B cell (primary cell): ENCODE data around the gene KLHL30. TPM values are rescaled to one million over a fixed set of nuclear protein-coding genes. Genes with fewer than 3 reads are reported as not detected.

Source experiments
- ATAC-seq: fragments of 200-7000 bp; cut with Tn5 transposase; one replicate; pipeline ENCODE4 v1.10.0; 2021; ENCODE audit warnings: low read depth, mild to moderate bottlenecking, moderate number of reproducible peaks, moderate library complexity
- CTCF ChIA-PET: fragments of 350-600 bp; sonication (Branson Sonifier 250); formaldehyde crosslinking; loops from one replicate; lab custom pipeline; 2021; ENCODE audit warnings: antibody characterized with exemption, inconsistent platforms; lab: Charles Lee
- POLR2A ChIA-PET: fragments of 350-600 bp; sonication (Branson Sonifier 250); formaldehyde crosslinking; loops from one replicate; lab custom pipeline; 2021; ENCODE audit warnings: antibody characterized with exemption; lab: Charles Lee
- DNase-seq: peaks from one replicate; pipeline ENCODE4 v3.0.0; 2013
- H2AFZ ChIP-seq: 2 replicates; pipeline ENCODE4 v1.6.1; 2012; ENCODE audit warnings: mild to moderate bottlenecking, low read depth, low read length; ENCODE audit not compliant: insufficient read depth, poor library complexity, severe bottlenecking
- H3K27ac ChIP-seq, 2 donors: 1 replicate in 1 of 2; 2 replicates in 1 of 2; pipeline ENCODE4 v1.5.1; 2012 to 2013; ENCODE audit warnings: low read length in 2 of 2, mild to moderate bottlenecking in 2 of 2, moderate library complexity in 1 of 2
- H3K27me3 ChIP-seq, 4 experiments: fragments of 200-600 bp in 1 of 4; sonication (generic) in 1 of 4; replicated peaks in 1 of 4; 1 replicate in 2 of 4; 2 replicates in 2 of 4; pipeline versions ENCODE4 v1.6.1 to v1.7.0; 2013 to 2016; ENCODE audit warnings: low read length in 3 of 4, mild to moderate bottlenecking in 2 of 4, mixed read lengths in 1 of 4, moderate library complexity in 1 of 4; ENCODE audit not compliant: insufficient read depth in 4 of 4, control insufficient read depth in 3 of 4; ENCODE audit errors: control extremely low read depth in 1 of 4
- H3K36me3 ChIP-seq, 2 experiments: replicated peaks in 1 of 2; 1 replicate in 1 of 2; 2 replicates in 1 of 2; pipeline versions ENCODE4 v1.6.1 to v1.7.1; 2013; ENCODE audit warnings: low read length in 1 of 2; ENCODE audit not compliant: insufficient read depth in 2 of 2, control insufficient read depth in 1 of 2; ENCODE audit errors: control extremely low read depth in 1 of 2, extremely low read depth in 1 of 2
- H3K4me1 ChIP-seq, 2 donors: fragments of 200-600 bp in 1 of 2; sonication (generic) in 1 of 2; 1 replicate in 1 of 2; 2 replicates in 1 of 2; pipeline versions ENCODE4 v1.5.1 to v1.6.1; 2013 to 2017; ENCODE audit warnings: low read length in 2 of 2; ENCODE audit not compliant: control insufficient read depth in 2 of 2, insufficient read depth in 2 of 2
- H3K4me2 ChIP-seq: replicated peaks from 2 replicates; pipeline ENCODE3; 2012; ENCODE audit warnings: mild to moderate bottlenecking, low read depth, low read length; ENCODE audit not compliant: poor library complexity, severe bottlenecking
- H3K4me3 ChIP-seq, 5 experiments: fragments of 200-600 bp in 1 of 5; sonication (generic) in 1 of 5; 1 replicate in 3 of 5; 2 replicates in 2 of 5; pipeline versions ENCODE4 v1.5.1 to v1.7.0; 2011 to 2016; ENCODE audit warnings: low read length in 4 of 5, mild to moderate bottlenecking in 4 of 5, low read depth in 2 of 5, control low read depth in 1 of 5, moderate library complexity in 1 of 5; ENCODE audit not compliant: insufficient read depth in 1 of 5; ENCODE audit errors: control extremely low read depth in 1 of 5, extremely low read depth in 1 of 5
- H3K79me2 ChIP-seq: fragments of 200-600 bp; sonication (generic); one replicate; pipeline ENCODE4 v1.6.0; 2016; ENCODE audit warnings: low read length; ENCODE audit not compliant: control insufficient read depth, insufficient read depth
- H3K9ac ChIP-seq: fragments of 200-600 bp; sonication (generic); 2 replicates; pipeline ENCODE4 v1.6.1; 2017; ENCODE audit warnings: mild to moderate bottlenecking, low read length, moderate library complexity
- H3K9me3 ChIP-seq, 3 donors: one replicate each; pipeline versions ENCODE4 v1.6.1 to v1.7.1; 2013; ENCODE audit warnings: low read length in 2 of 3; ENCODE audit not compliant: control insufficient read depth in 2 of 3, insufficient read depth in 1 of 3; ENCODE audit errors: control extremely low read depth in 1 of 3
- H4K20me1 ChIP-seq: 2 replicates; pipeline ENCODE4 v1.6.0; 2012; ENCODE audit warnings: mild to moderate bottlenecking, low read length; ENCODE audit not compliant: insufficient read depth, control insufficient read depth, poor library complexity, severe bottlenecking
- H3K27ac Mint-ChIP-seq: one replicate; pipeline ENCODE4 v1.8.0; 2021; ENCODE audit warnings: mixed read lengths
- H3K27me3 Mint-ChIP-seq: one replicate; pipeline ENCODE4 v1.8.0; 2021; ENCODE audit warnings: mixed read lengths
- H3K4me1 Mint-ChIP-seq: one replicate; pipeline ENCODE4 v1.8.0; 2021; ENCODE audit warnings: mixed read lengths
- H3K4me3 Mint-ChIP-seq: one replicate; pipeline ENCODE4 v1.8.0; 2021; ENCODE audit warnings: mixed read lengths
- H3K9me3 Mint-ChIP-seq: one replicate; pipeline ENCODE4 v1.8.0; 2022; ENCODE audit warnings: mixed read lengths; ENCODE audit not compliant: insufficient read depth
- EZH2 ChIP-seq: IDR thresholded peaks from 2 replicates; pipeline ENCODE4 v1.6.1; 2012; ENCODE audit warnings: borderline replicate concordance, low read depth, mild to moderate bottlenecking, moderate library complexity, low read length; ENCODE audit not compliant: insufficient read depth, poor library complexity, severe bottlenecking
- WGBS: methylation state at CpG from one replicate; pipeline ENCODE4 v1.1.5; 2013; ENCODE audit warnings: missing lambda C conversion rate; ENCODE audit not compliant: insufficient coverage; 5-methylcytosine and 5-hydroxymethylcytosine counted together
- intact Hi-C: fragments of 100-400 bp; cut with micrococcal nuclease; formaldehyde crosslinking; loops from one replicate; pipeline ENCODE4 v1.10.0; 2022
- polyA plus RNA-seq: library from polyadenylated mRNA; depleted of rRNA; stranded (reverse); fragments of >200 nt; gene quantifications from 2 replicates; pipeline ENCODE4 v1.2.3, GENCODE V29; 2012
- total RNA-seq, 2 donors: library from RNA; stranded (reverse); fragments of 120-200 nt in 1 of 2; gene quantifications; 1 replicate in 1 of 2; 2 replicates in 1 of 2; pipeline versions ENCODE4 v1.2.3 to v1.2.4, GENCODE V29; 2013 to 2022
- TF ChIP-seq, protein P1 (sequence below): fragments of 200-600 bp; IDR thresholded peaks from one replicate; pipeline ENCODE4 v1.8.0; 2022; ENCODE audit warnings: antibody characterized with exemption, mild to moderate bottlenecking

The KLHL30 gene
- total and polyA plus RNA-seq, 2 donors (not counting 1 experiment from before 2014, with no cell fraction given), result not detected

GRCh38 chr2:238151628-238152235, 13.3 kb downstream of the KLHL30 start:
- no peak overlapping the region for H3K4me2 ChIP-seq

More at GRCh38 chr2:238151628-238152235, 13.3 kb downstream of the KLHL30 start:
- no peak for DNase-seq
- Histone ChIP-seq H3K79me2 (no peaks in the 10 kb centered on the region), H2AFZ (no peak overlapping the region), H3K36me3 (no peaks in the 10 kb centered on the region), H3K4me1 (no peaks in the 10 kb centered on the region), H3K27ac (no peak overlapping the region), H4K20me1 (no peaks in the 10 kb centered on the region), H3K4me3 (no peak overlapping the region), H3K9ac (no peak overlapping the region), H3K9me3 (peaks cover 0 to 10% (median 0%) of the 10 kb centered on the region in 3 donors), H3K27me3 (no peaks in the 10 kb centered on the region)
- ATAC-seq, result no peak
- no peaks in the 10 kb centered on the region for H3K4me1 Mint-ChIP-seq
- no peaks in the 10 kb centered on the region for H3K9me3 Mint-ChIP-seq
- no peak overlapping the region for H3K4me3 Mint-ChIP-seq
- POLR2A ChIA-PET, result interaction anchor here (0.6 kb wide), 1 partner anchor 9 kb away, joined by 4 read pairs; no protein-coding TSS in a partner anchor
- WGBS, result 92% methylated on average over 12 of the region's 16 CpGs
- TF ChIP-seq, protein P1, sequence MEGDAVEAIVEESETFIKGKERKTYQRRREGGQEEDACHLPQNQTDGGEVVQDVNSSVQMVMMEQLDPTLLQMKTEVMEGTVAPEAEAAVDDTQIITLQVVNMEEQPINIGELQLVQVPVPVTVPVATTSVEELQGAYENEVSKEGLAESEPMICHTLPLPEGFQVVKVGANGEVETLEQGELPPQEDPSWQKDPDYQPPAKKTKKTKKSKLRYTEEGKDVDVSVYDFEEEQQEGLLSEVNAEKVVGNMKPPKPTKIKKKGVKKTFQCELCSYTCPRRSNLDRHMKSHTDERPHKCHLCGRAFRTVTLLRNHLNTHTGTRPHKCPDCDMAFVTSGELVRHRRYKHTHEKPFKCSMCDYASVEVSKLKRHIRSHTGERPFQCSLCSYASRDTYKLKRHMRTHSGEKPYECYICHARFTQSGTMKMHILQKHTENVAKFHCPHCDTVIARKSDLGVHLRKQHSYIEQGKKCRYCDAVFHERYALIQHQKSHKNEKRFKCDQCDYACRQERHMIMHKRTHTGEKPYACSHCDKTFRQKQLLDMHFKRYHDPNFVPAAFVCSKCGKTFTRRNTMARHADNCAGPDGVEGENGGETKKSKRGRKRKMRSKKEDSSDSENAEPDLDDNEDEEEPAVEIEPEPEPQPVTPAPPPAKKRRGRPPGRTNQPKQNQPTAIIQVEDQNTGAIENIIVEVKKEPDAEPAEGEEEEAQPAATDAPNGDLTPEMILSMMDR, result no peak
- TF ChIP-seq EZH2, result no peak
- H3K27me3 Mint-ChIP-seq, result no peaks in the 10 kb centered on the region
- intact Hi-C loops, result no loop called here
- CTCF ChIA-PET, result interaction anchor here (1.9 kb wide), 1 partner anchor 9 kb away, joined by 4 read pairs; no protein-coding TSS in a partner anchor
- no peak overlapping the region for H3K27ac Mint-ChIP-seq
